SHP77 treated with DMSO at 0.1 percent for 48 hours (cell line): ENCODE results near the gene DAND5.

Experiments used
- DNase-seq: peaks from one replicate; lab custom pipeline; 2025; lab: John Stamatoyannopoulos, UW

Gene DAND5

GRCh38 chr19:13022859-13023636 is 53.7 kb downstream of the DAND5 start:
- DNase-seq = no peak

- DNase-seq = no peak
These were observed 54.3 kb downstream of the DAND5 start for GRCh38 chr19:13023656-13024055.
